Fibroblast of mammary gland (primary cell): ENCODE measurements around the gene UIMC1.
"Not testable (repeated sequence)": the region's sequence is repeated elsewhere in the genome, so short reads cannot be mapped to it uniquely, and the experiment has no call there.

ENCODE experiments used
- DNase-seq: peaks from one replicate; pipeline ENCODE4 v3.0.0-alpha.2; 2010; ENCODE audit warnings: low read depth
- H3K4me3 ChIP-seq: 2 replicates; pipeline ENCODE4 v1.5.1; 2011; ENCODE audit warnings: low read depth, mild to moderate bottlenecking, low read length, moderate library complexity; ENCODE audit not compliant: control insufficient read depth
- TF ChIP-seq, protein P1 (sequence below): conservative IDR thresholded peaks from 2 replicates; pipeline ENCODE4 v1.5.1; 2011; ENCODE audit warnings: low read depth, low read length, inconsistent platforms; ENCODE audit not compliant: control insufficient read depth, insufficient read depth

UIMC1 gene

DNA sequence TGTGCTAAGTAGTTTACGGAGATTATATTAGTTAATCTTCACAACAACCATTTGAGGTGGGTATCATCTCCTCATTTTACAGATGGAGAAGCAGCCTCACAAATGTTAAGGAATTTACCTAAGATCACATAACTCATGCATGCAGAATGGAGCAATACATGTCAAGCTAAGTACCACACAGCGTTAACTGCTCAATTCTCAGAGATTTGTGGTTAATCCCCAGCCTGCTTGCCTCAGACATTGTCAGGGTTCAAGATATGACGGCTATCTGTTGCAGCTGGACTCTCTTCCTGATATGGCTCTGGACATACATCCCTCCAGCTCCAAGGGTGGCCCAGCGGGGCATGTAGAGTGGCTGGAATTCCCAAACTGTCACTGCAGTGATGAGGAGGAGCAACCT, 8.6 kb upstream of the UIMC1 start:
- DNase-seq, result no peak
- TF ChIP-seq, protein P1, sequence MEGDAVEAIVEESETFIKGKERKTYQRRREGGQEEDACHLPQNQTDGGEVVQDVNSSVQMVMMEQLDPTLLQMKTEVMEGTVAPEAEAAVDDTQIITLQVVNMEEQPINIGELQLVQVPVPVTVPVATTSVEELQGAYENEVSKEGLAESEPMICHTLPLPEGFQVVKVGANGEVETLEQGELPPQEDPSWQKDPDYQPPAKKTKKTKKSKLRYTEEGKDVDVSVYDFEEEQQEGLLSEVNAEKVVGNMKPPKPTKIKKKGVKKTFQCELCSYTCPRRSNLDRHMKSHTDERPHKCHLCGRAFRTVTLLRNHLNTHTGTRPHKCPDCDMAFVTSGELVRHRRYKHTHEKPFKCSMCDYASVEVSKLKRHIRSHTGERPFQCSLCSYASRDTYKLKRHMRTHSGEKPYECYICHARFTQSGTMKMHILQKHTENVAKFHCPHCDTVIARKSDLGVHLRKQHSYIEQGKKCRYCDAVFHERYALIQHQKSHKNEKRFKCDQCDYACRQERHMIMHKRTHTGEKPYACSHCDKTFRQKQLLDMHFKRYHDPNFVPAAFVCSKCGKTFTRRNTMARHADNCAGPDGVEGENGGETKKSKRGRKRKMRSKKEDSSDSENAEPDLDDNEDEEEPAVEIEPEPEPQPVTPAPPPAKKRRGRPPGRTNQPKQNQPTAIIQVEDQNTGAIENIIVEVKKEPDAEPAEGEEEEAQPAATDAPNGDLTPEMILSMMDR, result no peak
- H3K4me3 ChIP-seq, result no peak overlapping the region

DNA sequence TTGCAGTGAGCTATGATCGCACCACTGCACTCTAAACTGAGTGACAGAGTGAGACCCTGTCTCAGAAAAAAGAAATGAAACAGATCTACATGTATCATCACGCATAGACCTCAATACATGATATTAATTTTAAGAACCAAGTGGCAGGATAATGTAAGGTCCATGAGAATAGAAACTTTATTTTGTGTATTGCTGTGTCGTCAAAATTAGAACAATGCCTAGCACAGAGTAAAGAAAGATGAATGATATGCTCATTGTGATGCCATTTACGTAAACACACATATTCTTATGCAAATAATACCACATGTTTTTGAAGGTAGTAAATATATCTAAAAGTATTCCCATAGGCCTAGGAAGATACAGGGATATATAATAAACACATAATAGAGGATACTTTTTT, 3.6 kb upstream of the UIMC1 start:
- H3K4me3 ChIP-seq, result no peak overlapping the region
- DNase-seq, result no peak
- TF ChIP-seq, protein P1, result no peak

DNA sequence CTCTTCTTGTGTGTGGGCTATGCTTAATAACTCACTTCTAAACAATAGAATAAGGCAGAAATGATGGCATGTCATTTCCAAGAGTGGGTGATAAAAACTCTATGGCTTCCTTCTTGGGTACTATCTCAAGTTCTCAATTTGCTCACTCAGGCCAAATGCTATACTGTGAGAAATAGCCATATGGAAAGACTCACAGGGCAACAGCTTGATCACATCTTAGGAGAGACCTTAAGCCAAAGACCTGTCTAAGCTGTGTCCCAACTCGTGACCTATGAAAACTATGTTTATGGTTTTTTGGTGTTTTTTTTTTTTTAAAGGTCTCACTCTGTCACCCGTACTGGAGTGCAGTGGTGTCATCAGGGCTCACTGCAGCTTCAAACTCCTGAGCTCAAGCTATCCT, 2.1 kb upstream of the UIMC1 start:
- H3K4me3 ChIP-seq, result no peak overlapping the region
- TF ChIP-seq, protein P1, result no peak
- DNase-seq, result no peak

DNA sequence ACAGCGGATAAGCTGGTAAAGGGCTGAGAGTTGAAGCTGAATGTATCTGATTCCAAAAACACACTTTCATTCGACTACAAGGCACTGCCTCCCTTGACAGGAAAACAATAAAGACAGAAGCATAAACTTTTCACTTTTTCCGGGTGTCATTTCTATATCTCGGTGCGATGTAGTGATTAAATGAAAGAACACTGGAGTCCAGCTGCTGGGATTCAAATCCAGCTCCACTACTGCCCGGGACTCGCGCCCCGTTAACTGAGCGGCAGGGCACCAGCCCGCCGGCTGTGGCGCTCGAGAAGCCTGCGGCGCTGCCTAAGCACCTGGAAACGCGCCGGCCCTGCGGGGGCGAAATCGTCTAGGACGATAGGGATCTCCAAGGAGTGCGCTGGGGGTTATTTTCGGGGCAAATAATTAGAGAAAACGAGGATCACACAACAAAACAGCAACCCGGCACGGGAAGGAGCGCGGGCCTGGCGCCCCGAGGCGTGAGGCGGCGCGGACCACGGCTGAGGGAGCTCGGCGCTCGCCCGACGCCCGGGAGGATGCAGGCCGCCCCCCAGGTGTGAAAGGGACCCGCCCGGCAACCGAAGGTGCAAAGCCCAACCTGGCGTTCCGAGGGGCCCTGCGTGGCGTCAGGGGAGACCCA, 837 bp downstream of the UIMC1 start:
- H3K4me3 ChIP-seq, result peak overlapping the region; percentile 82
- TF ChIP-seq, protein P1, result peak; percentile 53
- peak; percentile 72 for DNase-seq

DNA sequence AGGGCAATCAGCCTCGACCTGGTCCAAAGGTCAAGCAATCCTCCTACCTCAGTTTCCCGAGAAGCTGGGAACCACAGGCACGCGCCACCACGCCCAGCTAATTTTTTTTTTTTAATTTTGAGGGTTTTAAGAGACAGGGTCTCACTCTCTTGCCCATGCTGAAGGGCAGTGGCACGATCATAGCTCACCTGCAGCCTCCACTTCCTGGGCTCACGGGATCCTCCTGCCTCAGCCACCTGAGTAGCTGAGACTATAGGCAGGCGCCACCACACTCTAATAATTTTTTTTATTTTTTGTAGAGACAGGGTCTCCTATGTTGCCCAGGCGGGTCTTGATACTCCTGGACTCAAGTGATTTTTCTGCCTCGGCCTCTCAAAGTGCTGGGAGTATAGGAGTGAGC, 1.6 kb downstream of the UIMC1 start:
- peak overlapping the region; percentile 82 for H3K4me3 ChIP-seq

DNA sequence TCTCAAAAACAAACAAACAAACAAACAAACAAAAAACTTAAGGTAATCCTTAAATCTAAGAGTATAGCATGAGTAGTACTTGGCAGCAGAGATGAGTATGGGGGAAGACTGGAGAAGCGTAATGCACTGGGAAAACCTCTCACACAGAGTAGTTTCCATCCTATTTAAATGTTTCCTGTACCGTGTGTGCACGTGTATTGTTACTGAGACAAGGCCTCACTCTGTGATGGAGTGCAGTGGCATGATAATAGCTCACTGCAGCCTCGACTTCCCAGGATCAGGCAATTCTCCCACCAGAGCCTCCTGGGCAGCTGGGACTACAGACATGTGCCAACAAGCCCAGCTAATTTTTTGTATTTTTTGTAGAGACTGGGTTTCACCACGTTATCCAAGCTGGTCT, 2.9 kb downstream of the UIMC1 start:
- DNase-seq, result no peak
- TF ChIP-seq, protein P1, result no peak
- H3K4me3 ChIP-seq, result no peak overlapping the region

More for the DNA sequence above, 1.6 kb downstream of the UIMC1 start:
- no peak for DNase-seq
- TF ChIP-seq, protein P1, result no peak

DNA sequence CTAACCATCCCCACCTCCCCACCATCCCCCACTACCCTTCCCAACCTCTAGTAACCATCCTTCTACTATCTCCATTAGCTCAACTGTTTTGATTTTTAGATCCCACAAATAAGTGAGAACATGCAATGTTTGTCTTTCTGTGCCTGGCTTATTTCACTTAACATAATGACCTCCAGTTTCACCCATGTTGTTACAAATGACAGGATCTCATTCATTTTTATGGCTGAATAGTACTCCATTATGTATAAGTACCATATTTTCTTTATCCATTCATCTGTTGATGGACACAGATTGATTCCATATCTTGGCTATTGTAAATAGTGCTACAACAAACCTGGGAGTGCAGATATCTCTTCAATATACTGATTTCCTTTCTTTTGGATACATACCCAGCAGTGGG, 7.1 kb downstream of the UIMC1 start:
- not testable (repeated sequence) for DNase-seq, H3K4me3 ChIP-seq
